Limb (tissue), 2 donors: ENCODE results near the gene THADA.
"Not testable (repeated sequence)": the region's sequence is repeated elsewhere in the genome, so short reads cannot be mapped to it uniquely, and the experiment has no call there.

Experiments
- DNase-seq, 2 donors: peaks; one replicate each; pipeline ENCODE4 v3.0.0-alpha.2; 2016; ENCODE audit errors: extremely low spot score in 2 of 2

The THADA gene

GRCh38 chr2:43191947-43192516 lies 403.8 kb downstream of the THADA start:
- no peak for DNase-seq

- DNase-seq = no peak
Measured at GRCh38 chr2:43190311-43191052, 405.4 kb downstream of the THADA start.

DNA sequence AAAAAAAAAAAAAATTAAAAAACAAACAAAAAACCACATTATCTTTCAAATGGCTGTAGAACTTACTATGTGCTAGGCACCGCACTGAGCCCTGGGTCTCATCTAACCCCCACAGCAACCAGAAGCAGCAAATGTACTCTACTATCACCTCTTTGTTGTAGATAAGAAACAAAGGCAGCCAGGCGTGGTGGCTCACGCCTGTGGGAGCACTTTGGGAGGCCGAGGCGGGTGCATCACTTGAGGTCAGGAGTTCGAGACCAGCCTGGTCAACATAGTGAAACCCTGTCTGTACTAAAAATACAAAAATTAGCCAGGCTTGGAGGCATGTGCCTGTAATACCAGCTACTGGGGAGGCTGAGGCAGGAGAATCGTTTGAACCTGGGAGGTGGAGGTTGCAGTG lies 406.0 kb downstream of the THADA start:
- DNase-seq = not testable (repeated sequence)

DNA sequence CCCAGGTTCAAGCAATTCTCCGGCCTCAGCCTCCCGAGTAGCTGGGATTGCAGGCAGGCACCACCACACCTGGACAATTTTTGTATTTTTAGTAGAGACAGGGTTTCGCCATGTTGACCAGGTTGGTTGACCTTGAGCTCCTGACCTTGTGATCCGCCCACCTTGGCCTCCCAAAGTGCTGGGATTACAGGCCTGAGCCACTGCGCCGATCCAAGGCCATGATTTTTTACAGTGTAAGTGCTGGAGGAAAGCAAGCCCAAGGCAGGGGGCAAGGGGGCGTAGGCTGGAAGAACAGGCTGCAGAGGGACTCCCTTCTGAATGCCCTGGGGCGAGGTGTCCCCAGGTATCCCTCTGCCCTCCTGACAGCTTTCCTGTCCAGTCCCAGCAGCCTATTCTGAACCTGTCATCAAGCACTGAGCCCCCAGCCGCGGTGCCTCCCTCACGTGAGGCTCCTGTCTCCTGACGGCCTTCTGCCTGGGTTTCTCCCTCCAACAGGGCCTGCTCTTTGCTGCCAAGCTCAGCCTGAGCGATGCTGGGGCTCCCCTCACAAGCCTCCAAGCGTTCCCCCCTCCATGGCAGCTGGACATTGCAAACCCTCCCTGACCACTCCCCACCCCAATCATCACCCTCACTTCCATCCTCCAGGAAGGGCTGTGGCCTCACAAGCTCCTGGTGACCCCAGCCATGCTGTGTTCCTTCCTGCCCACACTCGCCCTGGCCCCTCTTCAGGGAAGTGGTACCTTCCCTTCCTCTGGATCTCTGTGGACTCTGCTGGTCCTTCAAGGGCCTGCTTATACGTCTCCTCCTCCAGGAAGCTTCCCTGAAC lies 407.1 kb downstream of the THADA start:
- DNase-seq = no peak

DNA sequence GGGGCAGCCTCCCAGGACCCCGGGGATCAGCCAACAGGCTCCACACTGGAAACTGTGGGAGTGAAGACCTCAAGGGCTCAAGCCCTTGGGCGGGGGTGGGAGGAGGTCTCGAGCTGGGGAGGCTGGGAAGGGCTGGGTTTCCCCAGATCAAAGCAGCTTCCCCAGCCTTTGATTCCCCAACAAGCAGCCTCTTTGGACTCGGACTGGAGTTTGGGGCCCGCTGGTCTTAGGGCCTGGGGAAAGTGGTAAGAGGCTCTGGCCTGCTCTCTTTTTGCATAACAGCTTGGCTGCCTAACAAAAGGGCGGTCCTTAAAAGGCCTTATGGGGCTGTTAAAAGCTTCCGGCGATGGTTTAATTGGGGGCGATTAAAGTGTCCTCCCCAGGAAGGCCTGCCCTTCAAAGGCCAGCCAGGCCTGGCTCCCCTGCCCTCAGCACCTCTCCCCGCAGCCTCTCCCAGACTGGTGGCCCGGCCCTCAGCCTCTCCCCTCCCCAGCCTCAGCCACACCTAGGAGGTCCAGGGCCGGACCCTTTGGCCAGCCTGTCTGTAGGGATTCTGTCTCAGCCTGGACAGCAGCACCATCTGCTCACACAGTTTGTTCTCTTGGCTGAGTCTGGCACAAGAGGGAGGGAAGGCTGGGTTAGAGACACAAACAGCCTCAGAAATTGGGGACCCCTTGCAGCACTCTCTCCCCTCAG lies 409.0 kb downstream of the THADA start:
- no peak for DNase-seq

GRCh38 chr2:43186321-43186678 lies 409.5 kb downstream of the THADA start:
- DNase-seq = no peak

DNA sequence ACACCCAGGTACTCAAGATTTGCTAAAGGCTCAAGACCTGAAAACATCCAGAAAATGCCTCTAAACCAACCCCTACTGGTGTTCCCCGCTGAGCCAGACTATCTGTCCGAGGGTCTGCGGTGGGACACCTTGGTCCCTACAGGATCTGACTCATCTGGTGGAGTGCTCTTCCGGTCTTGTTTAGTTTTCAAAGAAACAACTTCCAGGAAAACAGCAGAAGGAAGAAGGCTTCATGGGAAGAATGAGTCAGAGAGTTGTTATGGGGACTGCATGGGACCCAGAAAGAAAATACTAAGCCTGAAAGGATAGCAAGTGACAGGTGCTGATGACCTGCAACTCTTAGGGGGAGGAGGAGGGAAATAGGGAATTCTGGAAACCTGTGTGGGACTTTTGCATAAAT lies 410.7 kb downstream of the THADA start:
- no peak for DNase-seq

DNA sequence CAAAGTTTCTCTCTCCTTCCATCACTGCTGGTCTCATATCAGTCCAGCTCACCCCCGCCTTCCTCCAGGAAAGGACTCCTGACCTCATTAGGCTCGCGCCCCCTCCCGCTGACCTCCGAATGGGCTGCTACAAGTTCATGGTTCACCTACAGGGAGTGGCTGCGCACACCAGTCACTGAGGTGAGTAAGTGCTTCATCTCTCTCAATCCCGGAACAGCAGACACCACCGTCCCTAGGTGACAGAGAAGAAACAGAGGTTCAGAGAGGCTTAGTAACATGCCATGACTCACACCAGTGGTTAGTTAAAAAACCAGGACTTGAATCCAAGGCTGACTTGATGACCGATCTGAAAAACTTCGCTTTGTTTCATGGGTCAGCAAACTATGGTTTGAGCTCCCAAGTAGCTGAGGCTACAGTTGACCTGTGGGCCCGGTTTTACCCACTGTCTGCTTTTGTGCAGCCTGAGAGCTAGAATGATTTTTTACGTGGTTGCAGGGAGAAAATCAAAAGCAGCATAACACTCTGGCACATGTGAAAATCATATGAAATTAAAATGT lies 411.4 kb downstream of the THADA start:
- DNase-seq = no peak

DNA sequence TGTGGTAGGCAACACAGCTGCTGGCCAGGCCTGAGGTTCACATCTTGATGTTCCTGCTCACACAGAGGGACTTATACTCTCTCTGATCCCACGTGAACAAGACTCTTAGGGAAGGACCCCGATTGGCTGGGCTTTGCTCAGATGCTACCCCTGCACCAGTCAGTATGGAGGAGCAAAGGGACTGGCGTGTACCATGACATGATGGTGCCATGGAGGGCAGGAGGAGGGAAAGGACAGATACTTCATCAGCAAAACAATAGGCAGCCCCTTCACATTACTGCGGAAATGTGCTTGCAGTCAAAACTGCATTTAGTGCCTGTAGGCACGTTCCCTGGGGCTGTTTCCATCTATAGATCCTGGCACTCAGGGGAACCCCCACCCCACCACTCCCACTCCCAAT lies 412.1 kb downstream of the THADA start:
- DNase-seq = no peak

- no peak for DNase-seq
Measured at GRCh38 chr2:43180897-43181296, 414.9 kb downstream of the THADA start.
